Duodenal mucosa (tissue), 2 donors: ENCODE data around the gene NR0B1.

Source experiments
- H3K27ac ChIP-seq: one replicate; pipeline ENCODE4 v1.7.0; 2013; ENCODE audit warnings: low read depth, low read length
- H3K27me3 ChIP-seq, 2 donors: one replicate each; pipeline ENCODE4 v1.7.0; 2013; ENCODE audit warnings: low read length in 2 of 2, control low read depth in 1 of 2; ENCODE audit not compliant: insufficient read depth in 2 of 2, control insufficient read depth in 1 of 2
- H3K36me3 ChIP-seq, 2 donors: one replicate each; pipeline ENCODE4 v1.7.0; 2013; ENCODE audit warnings: low read length in 2 of 2, control low read depth in 1 of 2; ENCODE audit not compliant: insufficient read depth in 2 of 2, control insufficient read depth in 1 of 2
- H3K4me1 ChIP-seq, 2 donors: one replicate each; pipeline ENCODE4 v1.7.0; 2013; ENCODE audit warnings: low read length in 2 of 2, control low read depth in 1 of 2; ENCODE audit not compliant: insufficient read depth in 2 of 2, control insufficient read depth in 1 of 2
- H3K4me3 ChIP-seq, 2 donors: one replicate each; pipeline ENCODE4 v1.7.0; 2013; ENCODE audit warnings: low read length in 2 of 2, low read depth in 1 of 2
- H3K9ac ChIP-seq, 2 donors: one replicate each; pipeline ENCODE4 v1.7.0; 2013; ENCODE audit warnings: low read length in 2 of 2, low read depth in 1 of 2
- H3K9me3 ChIP-seq, 2 donors: one replicate each; pipeline ENCODE4 v1.7.0; 2013; ENCODE audit warnings: low read length in 2 of 2, control low read depth in 1 of 2; ENCODE audit not compliant: control insufficient read depth in 1 of 2

The NR0B1 gene

GRCh38 chrX:30275498-30275897, 33.7 kb downstream of the NR0B1 start:
- Histone ChIP-seq H3K9me3 (no peaks in the 10 kb centered on the region), H3K27me3 (no peaks in the 10 kb centered on the region), H3K4me1 (no peaks in the 10 kb centered on the region), H3K36me3 (no peaks in the 10 kb centered on the region), H3K27ac (no peak overlapping the region), H3K4me3 (no peak overlapping the region), H3K9ac (no peak overlapping the region)

GRCh38 chrX:30270639-30271038, 38.6 kb downstream of the NR0B1 start:
- Histone ChIP-seq H3K36me3 (no peaks in the 10 kb centered on the region), H3K27ac (no peak overlapping the region), H3K4me3 (no peak overlapping the region), H3K9ac (no peak overlapping the region), H3K4me1 (no peaks in the 10 kb centered on the region), H3K9me3 (no peaks in the 10 kb centered on the region), H3K27me3 (no peaks in the 10 kb centered on the region)

- H3K27ac ChIP-seq: no peak overlapping the region
- H3K9ac ChIP-seq: no peak overlapping the region
- H3K27me3 ChIP-seq: no peaks in the 10 kb centered on the region
- no peaks in the 10 kb centered on the region for H3K9me3 ChIP-seq
- H3K4me1 ChIP-seq: no peaks in the 10 kb centered on the region
- H3K4me3 ChIP-seq: no peak overlapping the region
- no peaks in the 10 kb centered on the region for H3K36me3 ChIP-seq
Measured at GRCh38 chrX:30262763-30263162, 46.4 kb downstream of the NR0B1 start.

GRCh38 chrX:30261012-30261411, 48.2 kb downstream of the NR0B1 start:
- Histone ChIP-seq H3K27me3 (no peaks in the 10 kb centered on the region), H3K36me3 (no peaks in the 10 kb centered on the region), H3K9me3 (no peaks in the 10 kb centered on the region), H3K4me3 (no peak overlapping the region), H3K27ac (no peak overlapping the region), H3K4me1 (no peaks in the 10 kb centered on the region), H3K9ac (no peak overlapping the region)

- Histone ChIP-seq H3K4me1 (no peaks in the 10 kb centered on the region), H3K27ac (no peak overlapping the region), H3K36me3 (no peaks in the 10 kb centered on the region), H3K9ac (no peak overlapping the region), H3K27me3 (no peaks in the 10 kb centered on the region), H3K9me3 (no peaks in the 10 kb centered on the region), H3K4me3 (no peak overlapping the region)
Measured at GRCh38 chrX:30259927-30260326, 49.3 kb downstream of the NR0B1 start.
